Endothelial cell of umbilical vein (primary cell): Measurements from ENCODE around the gene AP5Z1. TPM values are rescaled to one million over a fixed set of nuclear protein-coding genes. Genes with fewer than 3 reads are reported as not detected.

Experiments
- BruUV-seq: library from RNA; stranded (reverse); fragments of 400-500 nt; replicated peaks from 2 replicates; lab custom pipeline; 2021; lab: Mats Ljungman, UMichigan
- CTCF ChIA-PET: fragments of 300-600, 350-600 bp; sonication (Branson Sonifier 250); formaldehyde crosslinking; loops from one replicate; lab custom pipeline; 2021; ENCODE audit warnings: antibody characterized with exemption, inconsistent platforms; lab: Charles Lee
- POLR2A ChIA-PET: fragments of 300-600, 350-600 bp; sonication (Branson Sonifier 250); formaldehyde crosslinking; loops from one replicate; lab custom pipeline; 2021; ENCODE audit warnings: antibody characterized with exemption, inconsistent platforms; lab: Charles Lee
- DNase-seq: peaks from one replicate; pipeline ENCODE4 v3.0.0-alpha.2; 2011; ENCODE audit warnings: low read depth, low spot score
- FAIRE-seq: peaks from 2 replicates; lab custom pipeline; 2011; peaks lifted over from hg19 to GRCh38; lab: Jason Lieb, UNC
- H2AFZ ChIP-seq: 2 replicates; pipeline ENCODE4 v1.6.0; 2012; ENCODE audit warnings: low read depth, low read length, control low read depth, inconsistent platforms
- H3K27ac ChIP-seq: 2 replicates; pipeline ENCODE4 v1.5.1; 2011; ENCODE audit warnings: low read depth, mild to moderate bottlenecking, control low read depth, low read length, moderate library complexity; ENCODE audit not compliant: insufficient read depth
- H3K27me3 ChIP-seq, 2 experiments: 2 replicates each; pipeline versions ENCODE4 v1.6.0 to v1.6.1; 2011; ENCODE audit warnings: low read length in 2 of 2, mixed read lengths in 1 of 2; ENCODE audit not compliant: control insufficient read depth in 2 of 2, insufficient read depth in 2 of 2
- H3K36me3 ChIP-seq, 2 experiments: 2 replicates in 1 of 2; 3 replicates in 1 of 2; pipeline ENCODE4 v1.5.1; 2011; ENCODE audit warnings: low read length in 2 of 2, mild to moderate bottlenecking in 1 of 2, moderate library complexity in 1 of 2; ENCODE audit not compliant: control insufficient read depth in 2 of 2, insufficient read depth in 2 of 2; ENCODE audit errors: extremely low read depth in 1 of 2
- H3K4me1 ChIP-seq: 3 replicates; pipeline ENCODE4 v1.5.1; 2011; ENCODE audit warnings: mild to moderate bottlenecking, low read length; ENCODE audit not compliant: control insufficient read depth, insufficient read depth; ENCODE audit errors: extremely low read depth
- H3K4me2 ChIP-seq: 2 replicates; pipeline ENCODE4 v1.6.1; 2011; ENCODE audit warnings: low read length, control low read depth, mixed read lengths; ENCODE audit not compliant: insufficient read depth
- H3K4me3 ChIP-seq, 3 experiments: fragments of 200-600 bp in 1 of 3; sonication (generic), shearing (Covaris generic) in 1 of 3; replicated peaks in 1 of 3; 2 replicates each; pipeline ENCODE4 v1.5.1; 2011 to 2016; ENCODE audit warnings: control low read depth in 3 of 3, low read length in 3 of 3, mild to moderate bottlenecking in 2 of 3, inconsistent platforms in 1 of 3, low read depth in 1 of 3, moderate library complexity in 1 of 3; ENCODE audit not compliant: insufficient read depth in 1 of 3
- H3K79me2 ChIP-seq: 2 replicates; pipeline ENCODE4 v1.6.0; 2012; ENCODE audit warnings: low read length, inconsistent platforms; ENCODE audit not compliant: control insufficient read depth, insufficient read depth
- H3K9ac ChIP-seq: replicated peaks from 2 replicates; pipeline ENCODE3; 2011; ENCODE audit warnings: low read length, control low read depth; ENCODE audit not compliant: insufficient read depth; ENCODE audit errors: extremely low read depth
- H3K9me1 ChIP-seq: replicated peaks from 3 replicates; pipeline ENCODE4 v1.6.0; 2011; ENCODE audit warnings: mild to moderate bottlenecking, low read length; ENCODE audit not compliant: control insufficient read depth, insufficient read depth; ENCODE audit errors: extremely low read depth
- H3K9me3 ChIP-seq: replicated peaks from 2 replicates; pipeline ENCODE4 v1.5.1; 2012; ENCODE audit warnings: low read length, inconsistent platforms; ENCODE audit not compliant: control insufficient read depth, insufficient read depth
- H4K20me1 ChIP-seq: replicated peaks from 2 replicates; pipeline ENCODE3; 2011; ENCODE audit warnings: mild to moderate bottlenecking, low read length; ENCODE audit not compliant: control insufficient read depth, insufficient read depth; ENCODE audit errors: extremely low read depth
- EZH2 ChIP-seq: IDR thresholded peaks from 2 replicates; pipeline ENCODE4 v1.6.1; 2012; ENCODE audit warnings: borderline replicate concordance, low read depth, mild to moderate bottlenecking, moderate library complexity, low read length, inconsistent platforms; ENCODE audit not compliant: severe bottlenecking
- FOS ChIP-seq: IDR thresholded peaks from 2 replicates; pipeline ENCODE4 v1.6.1; 2011; ENCODE audit warnings: mild to moderate bottlenecking, low read length, moderate library complexity, borderline replicate concordance; ENCODE audit not compliant: insufficient read depth
- GATA2 ChIP-seq: IDR thresholded peaks from 2 replicates; pipeline ENCODE4 v1.7.0; 2011; ENCODE audit warnings: low read depth, mild to moderate bottlenecking, moderate library complexity, mixed read lengths, low read length; ENCODE audit not compliant: insufficient read length, insufficient read depth
- JUN ChIP-seq: IDR thresholded peaks from 2 replicates; pipeline ENCODE4 v1.6.1; 2011; ENCODE audit warnings: borderline replicate concordance, low read depth; ENCODE audit not compliant: insufficient read length, insufficient read depth
- MYC ChIP-seq: IDR thresholded peaks from one replicate; pipeline ENCODE4 v1.6.1; 2011; ENCODE audit warnings: mild to moderate bottlenecking, low read depth, low read length
- POLR2A ChIP-seq: IDR thresholded peaks from 2 replicates; pipeline ENCODE4 v1.6.1; 2012; ENCODE audit warnings: low read depth, mild to moderate bottlenecking, control low read depth, low read length
- POLR2AphosphoS5 ChIP-seq: IDR thresholded peaks from 2 replicates; pipeline ENCODE4 v1.6.1; 2012; ENCODE audit warnings: low read depth, mild to moderate bottlenecking, control low read depth, low read length, moderate library complexity; ENCODE audit not compliant: insufficient read depth
- dilution Hi-C: fragments of 300-500 bp; cut with MboI; formaldehyde crosslinking; loops from one replicate; pipeline ENCODE4 v1.15.0; 2019; ENCODE audit warnings: low sequenced_read_pairs; ENCODE audit not compliant: extremely low pct_ligation_motif_present
- intact Hi-C: fragments of 100-400 bp; cut with micrococcal nuclease; formaldehyde crosslinking; loops from one replicate; pipeline ENCODE4 v1.10.0; 2022
- polyA plus RNA-seq, 4 experiments: library from polyadenylated mRNA; depleted of rRNA in 3 of 4; stranded (reverse) in 3 of 4; unstranded in 1 of 4; fragments of >200 nt; gene quantifications; 2 replicates each; pipeline versions ENCODE4 v1.2.1 to v1.2.3, GENCODE V29; 2011 to 2012; ENCODE audit warnings: missing spikeins in 1 of 4
- total RNA-seq: library from RNA; stranded (reverse); gene quantifications from 2 replicates; pipeline ENCODE4 v1.2.3, GENCODE V29; 2021
- TF ChIP-seq, protein P1 (sequence below): IDR thresholded peaks from 2 replicates; pipeline ENCODE4 v1.6.1; 2011; ENCODE audit not compliant: insufficient read depth, insufficient read length
- TF ChIP-seq, protein P2 (sequence below), 2 donors: IDR thresholded peaks; 1 replicate in 1 of 2; 2 replicates in 1 of 2; pipeline ENCODE4 v1.5.1; 2011; ENCODE audit warnings: low read length in 2 of 2, mild to moderate bottlenecking in 2 of 2, moderate library complexity in 2 of 2, control low read depth in 1 of 2, inconsistent platforms in 1 of 2, low read depth in 1 of 2; ENCODE audit not compliant: insufficient read depth in 1 of 2; ENCODE audit errors: extremely low read depth in 1 of 2

AP5Z1 gene
- total and polyA plus RNA-seq, 2 donors (not counting 3 experiments of a cell fraction or from before 2014, with no cell fraction given): 53.7 to 58.9 TPM

DNA sequence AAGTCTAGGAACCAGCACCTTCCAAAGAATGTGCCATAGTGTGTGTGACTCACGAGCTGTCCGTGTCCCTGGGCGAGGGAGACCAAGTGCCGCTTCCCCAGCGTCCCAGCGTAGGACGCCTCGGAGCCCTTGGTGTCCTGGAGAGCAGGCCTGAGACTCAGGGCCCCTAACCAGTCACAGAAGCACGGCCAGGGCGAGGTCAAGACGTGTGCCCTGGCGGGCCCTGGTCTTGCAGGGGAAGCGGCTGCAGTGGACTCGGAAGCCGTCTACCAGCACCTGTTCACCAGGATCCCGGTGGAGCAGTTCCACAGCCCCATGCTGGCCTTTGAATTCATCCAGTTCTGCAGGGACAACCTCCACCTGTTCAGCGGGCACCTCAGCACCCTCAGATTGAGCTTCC, 10.6 kb downstream of the AP5Z1 start:
- ChIA-PET POLR2A (no interaction called here), CTCF (interaction anchor here (1.2 kb wide), 1 partner anchor 12 kb away, joined by 3 read pairs; no protein-coding TSS in a partner anchor)
- BruUV-seq: no TSS peak

More for the DNA sequence above, 10.6 kb downstream of the AP5Z1 start:
- H3K4me2 ChIP-seq: no peak overlapping the region
- peaks cover under 1% of the 10 kb centered on the region for H3K79me2 ChIP-seq
- H3K36me3 ChIP-seq: peaks cover 20 to 62% of the 10 kb centered on the region in 2 experiments
- FAIRE-seq: no peak
- no peaks in the 10 kb centered on the region for H4K20me1 ChIP-seq
- H2AFZ ChIP-seq: no peak overlapping the region
- no peaks in the 10 kb centered on the region for H3K27me3 ChIP-seq
- DNase-seq: no peak
- no peak overlapping the region for H3K4me3 ChIP-seq
- H3K27ac ChIP-seq: no peak overlapping the region
- no peaks in the 10 kb centered on the region for H3K9me1 ChIP-seq
- no peak overlapping the region for H3K9ac ChIP-seq
- no peak for TF ChIP-seq MYC
- no peak for TF ChIP-seq GATA2
- no peak for TF ChIP-seq POLR2AphosphoS5
- TF ChIP-seq, protein P1, sequence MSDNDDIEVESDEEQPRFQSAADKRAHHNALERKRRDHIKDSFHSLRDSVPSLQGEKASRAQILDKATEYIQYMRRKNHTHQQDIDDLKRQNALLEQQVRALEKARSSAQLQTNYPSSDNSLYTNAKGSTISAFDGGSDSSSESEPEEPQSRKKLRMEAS: no peak
- no peak for TF ChIP-seq JUN
- TF ChIP-seq FOS: no peak
- no peak for TF ChIP-seq POLR2A
- TF ChIP-seq, protein P2, sequence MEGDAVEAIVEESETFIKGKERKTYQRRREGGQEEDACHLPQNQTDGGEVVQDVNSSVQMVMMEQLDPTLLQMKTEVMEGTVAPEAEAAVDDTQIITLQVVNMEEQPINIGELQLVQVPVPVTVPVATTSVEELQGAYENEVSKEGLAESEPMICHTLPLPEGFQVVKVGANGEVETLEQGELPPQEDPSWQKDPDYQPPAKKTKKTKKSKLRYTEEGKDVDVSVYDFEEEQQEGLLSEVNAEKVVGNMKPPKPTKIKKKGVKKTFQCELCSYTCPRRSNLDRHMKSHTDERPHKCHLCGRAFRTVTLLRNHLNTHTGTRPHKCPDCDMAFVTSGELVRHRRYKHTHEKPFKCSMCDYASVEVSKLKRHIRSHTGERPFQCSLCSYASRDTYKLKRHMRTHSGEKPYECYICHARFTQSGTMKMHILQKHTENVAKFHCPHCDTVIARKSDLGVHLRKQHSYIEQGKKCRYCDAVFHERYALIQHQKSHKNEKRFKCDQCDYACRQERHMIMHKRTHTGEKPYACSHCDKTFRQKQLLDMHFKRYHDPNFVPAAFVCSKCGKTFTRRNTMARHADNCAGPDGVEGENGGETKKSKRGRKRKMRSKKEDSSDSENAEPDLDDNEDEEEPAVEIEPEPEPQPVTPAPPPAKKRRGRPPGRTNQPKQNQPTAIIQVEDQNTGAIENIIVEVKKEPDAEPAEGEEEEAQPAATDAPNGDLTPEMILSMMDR (IDR thresholded peaks at IDR 0.05; ENCODE audit: extremely low read depth in 1 of 2, insufficient read depth in 1 of 2, low read depth in 1 of 2, low read length in 2 of 2): no peak
- no peak for TF ChIP-seq EZH2
- no peaks in the 10 kb centered on the region for H3K4me1 ChIP-seq
- intact Hi-C loops: no loop called here
- dilution Hi-C loops: no loop called here
- H3K9me3 ChIP-seq: no peaks in the 10 kb centered on the region
